Tibial nerve (tissue), 4 donors: ENCODE measurements around the gene LYRM9. TPM values are rescaled to one million over a fixed set of nuclear protein-coding genes. Genes with fewer than 3 reads are reported as not detected.

ENCODE experiments used
- DNase-seq, 2 donors: peaks; one replicate each; pipeline ENCODE4 v3.0.0-alpha.2; 2019; ENCODE audit warnings: low spot score in 2 of 2
- H3K27ac ChIP-seq, 4 donors: fragments of 200-600 bp; sonication (generic) in 3 of 4; one replicate each; pipeline ENCODE4 v1.5.1; 2017 to 2019; ENCODE audit warnings: mild to moderate bottlenecking in 1 of 4
- H3K27me3 ChIP-seq, 2 donors: fragments of 200-600 bp; sonication (generic) in 1 of 2; one replicate each; pipeline versions ENCODE4 v1.5.1 to v1.6.0; 2017 to 2019
- H3K36me3 ChIP-seq, 3 donors: fragments of 200-600 bp; sonication (generic); one replicate each; pipeline ENCODE4 v1.5.1; 2018 to 2019
- H3K4me1 ChIP-seq, 4 donors: fragments of 200-600 bp; sonication (generic) in 3 of 4; one replicate each; pipeline ENCODE4 v1.5.1; 2017 to 2019
- H3K4me3 ChIP-seq, 4 donors: fragments of 200-600 bp; sonication (generic) in 3 of 4; one replicate each; pipeline ENCODE4 v1.5.1; 2017 to 2019; ENCODE audit warnings: mild to moderate bottlenecking in 1 of 4, moderate library complexity in 1 of 4
- H3K9me3 ChIP-seq, 4 donors: fragments of 200-600 bp; sonication (generic) in 3 of 4; one replicate each; pipeline ENCODE4 v1.5.1; 2017 to 2019
- CTCF ChIP-seq, 5 experiments: fragments of 200-600 bp in 3 of 5; fragments of 450-650 bp in 2 of 5; sonication (generic) in 3 of 5; IDR thresholded peaks; one replicate each; pipeline ENCODE4 v1.5.1; 2016 to 2019; ENCODE audit warnings: antibody characterized with exemption in 5 of 5, mild to moderate bottlenecking in 3 of 5, moderate library complexity in 2 of 5
- EP300 ChIP-seq, 2 donors: sonication (generic); formaldehyde crosslinking; IDR thresholded peaks; one replicate each; pipeline ENCODE4 v1.6.1; 2017; ENCODE audit warnings: antibody characterized with exemption in 2 of 2, mild to moderate bottlenecking in 1 of 2
- POLR2A ChIP-seq, 2 donors: fragments of 450-650 bp; IDR thresholded peaks; one replicate each; pipeline ENCODE4 v1.6.1; 2017; ENCODE audit warnings: antibody characterized with exemption in 2 of 2, mild to moderate bottlenecking in 2 of 2, moderate library complexity in 2 of 2
- WGBS, 2 donors: methylation state at CpG; one replicate each; pipeline ENCODE4 v1.1.5; 2018; 5-methylcytosine and 5-hydroxymethylcytosine counted together
- total RNA-seq, 4 donors: library from RNA; depleted of rRNA; stranded (reverse); fragments of >200 nt; gene quantifications; one replicate each; pipeline ENCODE4 v1.1.0, GENCODE V29; 2016

The LYRM9 gene
- total RNA-seq, 4 donors from 2014 or later = 34.1 to 49.6 (median 37.7) TPM

DNA sequence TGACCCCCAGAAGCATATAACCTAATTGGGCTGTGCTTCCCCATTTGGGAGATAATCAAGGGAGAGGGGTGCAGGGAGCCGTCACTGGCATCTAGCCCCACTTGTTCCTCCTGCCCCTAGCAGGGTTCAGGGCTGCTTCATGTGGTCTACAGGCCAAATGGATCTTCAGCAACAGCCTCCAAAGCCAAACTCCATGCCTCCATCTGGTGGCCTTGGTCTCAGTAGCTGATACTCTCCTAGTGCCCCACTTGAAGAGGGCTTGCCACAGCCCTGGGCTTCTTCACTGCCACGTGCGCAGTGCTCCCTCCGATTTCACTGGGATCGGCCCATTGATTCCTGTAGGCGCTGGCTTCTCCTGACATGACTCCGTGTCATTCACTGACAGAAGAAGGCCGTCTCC lies 24.6 kb downstream of the LYRM9 start:
- no peak for TF ChIP-seq POLR2A (IDR thresholded peaks at IDR 0.05)
- TF ChIP-seq CTCF (IDR thresholded peaks at IDR 0.05) = no peak
- TF ChIP-seq EP300 (IDR thresholded peaks at IDR 0.05) = no peak
- Histone ChIP-seq H3K4me3 (no peak overlapping the region), H3K36me3 (peaks cover 0 to 15% (median 0%) of the 10 kb centered on the region in 3 donors), H3K27ac (no peak overlapping the region), H3K9me3 (no peaks in the 10 kb centered on the region), H3K27me3 (no peaks in the 10 kb centered on the region), H3K4me1 (no peaks in the 10 kb centered on the region)
- WGBS, 2 donors = 94 to 95% methylated on average over 8 of the region's 8 CpGs
- DNase-seq = no peak

- Histone ChIP-seq H3K9me3 (no peaks in the 10 kb centered on the region), H3K4me3 (no peak overlapping the region), H3K4me1 (no peaks in the 10 kb centered on the region), H3K27ac (no peak overlapping the region), H3K27me3 (no peaks in the 10 kb centered on the region), H3K36me3 (no peaks in the 10 kb centered on the region)
- WGBS, 2 donors = 66 to 70% methylated on average over 4 of the region's 4 CpGs
- TF ChIP-seq POLR2A (IDR thresholded peaks at IDR 0.05) (no peak), CTCF (IDR thresholded peaks at IDR 0.05) (no peak), EP300 (IDR thresholded peaks at IDR 0.05) (no peak)
- no peak for DNase-seq
Observed at GRCh38 chr17:27862840-27863239, 30.3 kb downstream of the LYRM9 start.

DNA sequence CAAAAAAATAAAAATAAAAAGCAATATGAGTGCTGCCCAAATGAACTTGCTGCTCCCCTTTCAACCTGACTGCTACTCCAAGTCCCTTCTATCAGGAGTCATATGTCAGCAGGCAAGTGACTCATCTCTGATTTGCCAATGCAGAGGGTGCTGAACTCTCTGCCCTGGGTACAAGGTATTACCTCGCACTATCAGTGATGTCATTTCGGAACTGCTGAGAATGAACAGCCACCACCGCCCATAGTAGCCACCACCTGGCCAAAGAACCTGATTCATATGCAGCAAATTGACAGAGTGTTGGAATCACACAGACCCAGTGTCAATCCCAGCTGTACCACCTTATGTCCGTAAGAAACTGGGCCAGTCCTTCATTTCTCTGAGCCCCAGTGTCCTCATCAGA lies 31.2 kb downstream of the LYRM9 start:
- Histone ChIP-seq H3K4me1 (no peaks in the 10 kb centered on the region), H3K27me3 (no peaks in the 10 kb centered on the region), H3K9me3 (no peaks in the 10 kb centered on the region), H3K36me3 (peaks cover 0 to 4% (median 0%) of the 10 kb centered on the region in 3 donors), H3K27ac (no peak overlapping the region), H3K4me3 (no peak overlapping the region)
- WGBS, 2 donors = 93 to 95% methylated on average over 4 of the region's 4 CpGs
- DNase-seq = no peak
- TF ChIP-seq CTCF (IDR thresholded peaks at IDR 0.05) (no peak), EP300 (IDR thresholded peaks at IDR 0.05) (no peak), POLR2A (IDR thresholded peaks at IDR 0.05) (no peak)

DNA sequence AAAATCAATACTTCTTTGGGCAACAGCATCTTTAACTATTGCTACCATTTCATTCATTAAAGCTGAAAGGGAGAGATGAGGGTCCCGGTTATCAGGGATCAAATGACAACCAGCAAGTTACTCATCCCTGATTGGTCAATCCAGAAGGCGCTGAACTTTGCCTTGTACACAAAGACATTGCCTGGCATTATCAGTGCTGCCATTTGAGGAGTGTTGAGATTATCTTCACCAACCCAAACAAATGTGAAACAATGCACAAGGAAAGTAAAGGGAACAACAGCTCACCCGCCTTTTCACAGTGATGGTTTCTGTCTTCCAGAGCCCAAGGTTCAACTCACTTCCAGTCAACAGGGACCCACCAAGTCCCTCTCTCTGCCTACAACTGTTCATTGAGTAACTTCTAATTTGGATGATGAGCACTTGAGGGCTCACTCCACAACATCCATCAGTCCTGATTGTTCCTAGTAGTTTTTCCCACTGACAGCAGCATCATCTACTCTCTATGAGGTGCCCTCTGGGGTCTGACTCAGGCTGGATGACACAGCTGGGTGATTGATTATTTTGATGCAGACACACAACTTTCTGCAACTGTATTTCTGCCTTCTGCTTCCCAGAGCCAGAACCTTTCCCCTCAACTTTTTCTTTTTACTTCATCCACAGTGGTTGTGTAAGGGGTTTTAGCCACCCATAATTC lies 32.0 kb downstream of the LYRM9 start:
- WGBS, 2 donors = 80 to 81% methylated on average over 3 of the region's 3 CpGs
- Histone ChIP-seq H3K4me1 (no peaks in the 10 kb centered on the region), H3K36me3 (peaks cover 0 to 4% (median 0%) of the 10 kb centered on the region in 3 donors), H3K4me3 (no peak overlapping the region), H3K27me3 (no peaks in the 10 kb centered on the region), H3K27ac (no peak overlapping the region), H3K9me3 (no peaks in the 10 kb centered on the region)
- DNase-seq = no peak
- TF ChIP-seq EP300 (IDR thresholded peaks at IDR 0.05) = no peak

DNA sequence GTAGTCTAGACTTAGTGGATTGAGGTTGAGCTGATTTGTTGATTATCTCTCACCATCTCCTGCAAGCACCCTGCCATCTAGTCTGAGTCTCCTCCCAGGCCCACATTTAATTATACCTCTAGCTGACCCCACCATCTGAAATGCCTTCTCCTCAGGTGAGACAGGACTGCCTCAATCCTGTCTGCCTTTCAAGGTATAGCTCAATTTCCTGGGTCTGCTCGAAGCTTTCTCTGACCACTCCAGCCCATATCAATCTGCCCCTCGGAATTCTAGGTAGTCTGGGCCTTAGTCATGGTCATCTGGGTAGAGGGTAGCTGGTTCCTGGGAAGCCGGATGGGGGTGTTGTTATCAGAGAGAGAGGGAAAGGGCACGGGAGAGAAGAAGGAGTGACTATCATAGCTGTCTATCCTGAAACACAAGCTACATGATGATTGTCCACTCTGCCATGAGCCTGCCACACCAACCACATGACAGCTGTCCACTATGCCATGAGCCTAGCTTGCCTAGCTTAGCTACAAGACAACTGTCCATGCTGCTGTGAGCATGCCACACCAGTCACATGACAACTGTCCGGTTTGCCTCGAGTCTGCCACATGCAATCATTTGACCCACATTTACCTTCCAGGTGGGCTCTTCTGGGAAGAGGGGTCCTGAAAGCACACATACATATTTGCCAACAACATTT lies 34.4 kb downstream of the LYRM9 start:
- TF ChIP-seq CTCF (IDR thresholded peaks at IDR 0.05) (no peak), POLR2A (IDR thresholded peaks at IDR 0.05) (no peak), EP300 (IDR thresholded peaks at IDR 0.05) (no peak)
- WGBS, 2 donors = 90 to 91% methylated on average over 6 of the region's 6 CpGs

More for the DNA sequence above, 34.4 kb downstream of the LYRM9 start:
- Histone ChIP-seq H3K4me1 (no peaks in the 10 kb centered on the region), H3K27me3 (no peaks in the 10 kb centered on the region), H3K36me3 (peaks cover 0 to 4% (median 0%) of the 10 kb centered on the region in 3 donors), H3K4me3 (no peak overlapping the region), H3K27ac (no peak overlapping the region), H3K9me3 (no peaks in the 10 kb centered on the region)
- DNase-seq = no peak
